ENCODE measurements around the gene TTI1. TPM values are rescaled to one million over a fixed set of nuclear protein-coding genes. Genes with fewer than 3 reads are reported as not detected.

TTI1 gene
- total and polyA plus RNA-seq, 2 of the 13 experiments (the other 11 are each of a cell fraction or from before 2014, with no cell fraction given) = 22.9 to 39.8 TPM

GRCh38 chr20:37984018-37984785 is 49.1 kb downstream of the TTI1 start (continued):
- TF ChIP-seq, protein P1, sequence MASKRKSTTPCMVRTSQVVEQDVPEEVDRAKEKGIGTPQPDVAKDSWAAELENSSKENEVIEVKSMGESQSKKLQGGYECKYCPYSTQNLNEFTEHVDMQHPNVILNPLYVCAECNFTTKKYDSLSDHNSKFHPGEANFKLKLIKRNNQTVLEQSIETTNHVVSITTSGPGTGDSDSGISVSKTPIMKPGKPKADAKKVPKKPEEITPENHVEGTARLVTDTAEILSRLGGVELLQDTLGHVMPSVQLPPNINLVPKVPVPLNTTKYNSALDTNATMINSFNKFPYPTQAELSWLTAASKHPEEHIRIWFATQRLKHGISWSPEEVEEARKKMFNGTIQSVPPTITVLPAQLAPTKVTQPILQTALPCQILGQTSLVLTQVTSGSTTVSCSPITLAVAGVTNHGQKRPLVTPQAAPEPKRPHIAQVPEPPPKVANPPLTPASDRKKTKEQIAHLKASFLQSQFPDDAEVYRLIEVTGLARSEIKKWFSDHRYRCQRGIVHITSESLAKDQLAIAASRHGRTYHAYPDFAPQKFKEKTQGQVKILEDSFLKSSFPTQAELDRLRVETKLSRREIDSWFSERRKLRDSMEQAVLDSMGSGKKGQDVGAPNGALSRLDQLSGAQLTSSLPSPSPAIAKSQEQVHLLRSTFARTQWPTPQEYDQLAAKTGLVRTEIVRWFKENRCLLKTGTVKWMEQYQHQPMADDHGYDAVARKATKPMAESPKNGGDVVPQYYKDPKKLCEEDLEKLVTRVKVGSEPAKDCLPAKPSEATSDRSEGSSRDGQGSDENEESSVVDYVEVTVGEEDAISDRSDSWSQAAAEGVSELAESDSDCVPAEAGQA (IDR thresholded peaks at IDR 0.05; ENCODE audit: low read depth) = peak; percentile 41; the same call in 1 of the 2 replicates
- TF ChIP-seq, protein P1 (CRISPR knock-in tag; IDR thresholded peaks at IDR 0.05; ENCODE audit: borderline replicate concordance) = no peak
- no peak for TF ChIP-seq ZFAT (CRISPR knock-in tag; conservative IDR thresholded peaks at IDR 0.05)
- TF ChIP-seq, protein P2, sequence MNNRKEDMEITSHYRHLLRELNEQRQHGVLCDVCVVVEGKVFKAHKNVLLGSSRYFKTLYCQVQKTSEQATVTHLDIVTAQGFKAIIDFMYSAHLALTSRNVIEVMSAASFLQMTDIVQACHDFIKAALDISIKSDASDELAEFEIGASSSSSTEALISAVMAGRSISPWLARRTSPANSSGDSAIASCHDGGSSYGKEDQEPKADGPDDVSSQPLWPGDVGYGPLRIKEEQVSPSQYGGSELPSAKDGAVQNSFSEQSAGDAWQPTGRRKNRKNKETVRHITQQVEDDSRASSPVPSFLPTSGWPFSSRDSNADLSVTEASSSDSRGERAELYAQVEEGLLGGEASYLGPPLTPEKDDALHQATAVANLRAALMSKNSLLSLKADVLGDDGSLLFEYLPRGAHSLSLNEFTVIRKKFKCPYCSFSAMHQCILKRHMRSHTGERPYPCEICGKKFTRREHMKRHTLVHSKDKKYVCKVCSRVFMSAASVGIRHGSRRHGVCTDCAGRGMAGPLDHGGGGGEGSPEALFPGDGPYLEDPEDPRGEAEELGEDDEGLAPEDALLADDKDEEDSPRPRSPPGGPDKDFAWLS (CRISPR knock-in tag; IDR thresholded peaks at IDR 0.05; ENCODE audit: borderline replicate concordance) = no peak
- TF ChIP-seq, protein P3, sequence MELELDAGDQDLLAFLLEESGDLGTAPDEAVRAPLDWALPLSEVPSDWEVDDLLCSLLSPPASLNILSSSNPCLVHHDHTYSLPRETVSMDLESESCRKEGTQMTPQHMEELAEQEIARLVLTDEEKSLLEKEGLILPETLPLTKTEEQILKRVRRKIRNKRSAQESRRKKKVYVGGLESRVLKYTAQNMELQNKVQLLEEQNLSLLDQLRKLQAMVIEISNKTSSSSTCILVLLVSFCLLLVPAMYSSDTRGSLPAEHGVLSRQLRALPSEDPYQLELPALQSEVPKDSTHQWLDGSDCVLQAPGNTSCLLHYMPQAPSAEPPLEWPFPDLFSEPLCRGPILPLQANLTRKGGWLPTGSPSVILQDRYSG (CRISPR knock-in tag; IDR thresholded peaks at IDR 0.05) = no peak
- no peak for TF ChIP-seq CENPT (CRISPR knock-in tag; IDR thresholded peaks at IDR 0.05; ENCODE audit: low read depth)
- peak; percentile 78 for TF ChIP-seq ARID5B (CRISPR knock-in tag; IDR thresholded peaks at IDR 0.05)
- TF ChIP-seq ZNF430 (CRISPR knock-in tag; IDR thresholded peaks at IDR 0.05) = peak; percentile 75; the same call in 1 of the 2 replicates
- peak; percentile 65; the same call in 1 of the 2 replicates for TF ChIP-seq NR2C2 (CRISPR knock-in tag; IDR thresholded peaks at IDR 0.05; ENCODE audit: borderline replicate concordance)
- no peak; the same call in 1 of the 2 replicates for TF ChIP-seq ZNF652 (CRISPR knock-in tag; IDR thresholded peaks at IDR 0.05; ENCODE audit: borderline replicate concordance, low read depth)
- TF ChIP-seq ZNF777 (CRISPR knock-in tag; IDR thresholded peaks at IDR 0.05) = no peak
- no peak for TF ChIP-seq ZNF10 (CRISPR knock-in tag; IDR thresholded peaks at IDR 0.05; ENCODE audit: borderline replicate concordance, low read depth)
- no peak for TF ChIP-seq CAMTA2 (CRISPR knock-in tag; IDR thresholded peaks at IDR 0.05; ENCODE audit: borderline replicate concordance)
- TF ChIP-seq MEIS2 (CRISPR knock-in tag; IDR thresholded peaks at IDR 0.05) = peak; percentile 95
- no peak for TF ChIP-seq CREBL2 (CRISPR knock-in tag; IDR thresholded peaks at IDR 0.05; ENCODE audit: borderline replicate concordance)

Data from HepG2 (cell line).